Left ventricle myocardium inferior (tissue), 1 donor: ENCODE measurements around the gene CCM2L. TPM values are rescaled to one million over a fixed set of nuclear protein-coding genes. Genes with fewer than 3 reads are reported as not detected.

Experiments
- DNase-seq: peaks from one replicate; pipeline ENCODE4 v3.0.0-alpha.2; 2020
- H3K27ac ChIP-seq: fragments of 200-600 bp; replicated peaks from 2 replicates; pipeline ENCODE4 v1.8.0; 2021
- H3K27me3 ChIP-seq: fragments of 200-600 bp; 2 replicates; pipeline ENCODE4 v1.8.0; 2021; ENCODE audit warnings: low read depth
- H3K36me3 ChIP-seq: fragments of 200-600 bp; 2 replicates; pipeline ENCODE4 v1.8.0; 2021
- H3K4me1 ChIP-seq: fragments of 200-600 bp; 2 replicates; pipeline ENCODE4 v1.8.0; 2021
- H3K4me3 ChIP-seq: fragments of 200-600 bp; 2 replicates; pipeline ENCODE4 v1.8.0; 2021; ENCODE audit warnings: mild to moderate bottlenecking, moderate library complexity
- H3K9me3 ChIP-seq: fragments of 200-600 bp; replicated peaks from 2 replicates; pipeline ENCODE4 v1.8.0; 2021
- intact Hi-C: fragments of 100-400 bp; cut with micrococcal nuclease; formaldehyde crosslinking; loops from one replicate; pipeline ENCODE4 v1.11.0; 2022
- total RNA-seq: library from RNA; stranded (reverse); fragmentation: NEBNext Ultra II Directional; extraction: Animal tissue kit (Norgen Biotek cat#: 25700); gene quantifications from one replicate; pipeline ENCODE4 v1.2.1, GENCODE V29; 2021
- TF ChIP-seq, protein P1 (sequence below): fragments of 200-600 bp; IDR thresholded peaks from 2 replicates; pipeline ENCODE4 v1.8.0; 2021; ENCODE audit warnings: antibody characterized with exemption, mild to moderate bottlenecking, borderline replicate concordance
- donor health status: DM: no; HTN: yes; CAD: no; lungs with severe emphysema.

Gene CCM2L
- total RNA-seq, 1 donor from 2014 or later = 7.5 TPM

DNA sequence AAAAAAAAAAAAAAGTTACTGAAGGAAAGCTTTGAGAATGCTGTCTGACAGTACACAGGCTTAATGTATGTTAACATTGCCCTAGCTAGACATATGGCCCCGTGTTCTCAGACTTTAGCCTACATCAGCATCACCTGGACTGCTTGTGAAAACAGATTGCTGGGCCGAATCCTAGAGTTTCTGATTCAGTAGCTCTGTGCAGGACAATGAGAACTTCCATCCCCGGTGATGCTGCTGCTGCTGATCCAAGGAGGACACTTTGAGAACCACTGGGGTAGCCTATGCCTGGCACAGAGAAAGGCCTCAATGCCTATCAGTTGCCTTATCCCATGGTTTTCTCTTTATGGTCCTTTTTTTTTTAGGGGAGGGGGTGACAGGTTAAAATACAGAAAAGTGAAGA is 43.4 kb downstream of the CCM2L start:
- intact Hi-C loops = no loop called here
- no peak overlapping the region for H3K27ac ChIP-seq
- peaks cover 96% of the 10 kb centered on the region for H3K27me3 ChIP-seq
- no peak for DNase-seq
- no peaks in the 10 kb centered on the region for H3K36me3 ChIP-seq
- H3K9me3 ChIP-seq = no peaks in the 10 kb centered on the region
- H3K4me1 ChIP-seq = peaks cover 12% of the 10 kb centered on the region
- H3K4me3 ChIP-seq = no peak overlapping the region
- TF ChIP-seq, protein P1, sequence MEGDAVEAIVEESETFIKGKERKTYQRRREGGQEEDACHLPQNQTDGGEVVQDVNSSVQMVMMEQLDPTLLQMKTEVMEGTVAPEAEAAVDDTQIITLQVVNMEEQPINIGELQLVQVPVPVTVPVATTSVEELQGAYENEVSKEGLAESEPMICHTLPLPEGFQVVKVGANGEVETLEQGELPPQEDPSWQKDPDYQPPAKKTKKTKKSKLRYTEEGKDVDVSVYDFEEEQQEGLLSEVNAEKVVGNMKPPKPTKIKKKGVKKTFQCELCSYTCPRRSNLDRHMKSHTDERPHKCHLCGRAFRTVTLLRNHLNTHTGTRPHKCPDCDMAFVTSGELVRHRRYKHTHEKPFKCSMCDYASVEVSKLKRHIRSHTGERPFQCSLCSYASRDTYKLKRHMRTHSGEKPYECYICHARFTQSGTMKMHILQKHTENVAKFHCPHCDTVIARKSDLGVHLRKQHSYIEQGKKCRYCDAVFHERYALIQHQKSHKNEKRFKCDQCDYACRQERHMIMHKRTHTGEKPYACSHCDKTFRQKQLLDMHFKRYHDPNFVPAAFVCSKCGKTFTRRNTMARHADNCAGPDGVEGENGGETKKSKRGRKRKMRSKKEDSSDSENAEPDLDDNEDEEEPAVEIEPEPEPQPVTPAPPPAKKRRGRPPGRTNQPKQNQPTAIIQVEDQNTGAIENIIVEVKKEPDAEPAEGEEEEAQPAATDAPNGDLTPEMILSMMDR = no peak

DNA sequence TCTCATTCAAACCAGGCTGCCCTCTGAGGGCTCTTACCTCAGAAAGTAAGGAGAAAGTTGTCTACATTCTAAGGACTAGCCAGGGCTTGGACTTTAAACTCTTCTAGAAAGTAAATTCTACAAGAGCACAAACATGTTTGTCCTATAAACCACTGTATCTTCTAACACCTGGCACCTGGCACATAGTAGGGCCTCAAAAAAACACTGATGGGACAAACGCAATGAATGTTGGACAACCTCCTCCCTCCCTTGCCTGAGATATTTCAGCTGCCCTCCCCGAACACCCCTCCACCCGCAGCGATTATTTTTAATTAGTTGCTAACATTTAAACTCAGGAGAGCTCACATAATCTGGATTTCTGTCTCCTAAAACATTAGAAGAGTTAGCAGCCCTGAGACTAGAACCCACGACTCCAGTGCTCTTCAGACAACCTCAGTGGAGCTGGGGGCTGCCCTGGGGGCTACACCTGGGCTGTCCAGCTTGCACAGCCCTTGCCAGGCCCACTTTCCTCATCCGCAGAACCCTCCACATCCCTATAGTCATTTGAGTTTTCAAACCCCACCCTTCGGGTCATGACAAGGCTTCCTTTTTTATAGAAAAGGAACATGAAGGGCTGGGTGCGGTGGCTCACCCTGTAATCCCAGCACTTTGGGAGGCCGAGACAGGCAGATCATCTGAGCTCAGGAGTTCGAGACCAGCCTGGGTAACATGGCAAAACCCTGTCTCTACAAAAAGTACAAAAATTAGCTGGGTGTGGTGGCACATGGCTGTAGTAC is 46.7 kb downstream of the CCM2L start:
- intact Hi-C loops = no loop called here
- no peaks in the 10 kb centered on the region for H3K36me3 ChIP-seq
- H3K9me3 ChIP-seq = no peaks in the 10 kb centered on the region
- TF ChIP-seq, protein P1 = no peak
- no peak for DNase-seq
- H3K4me3 ChIP-seq = no peak overlapping the region
- H3K27ac ChIP-seq = no peak overlapping the region
- H3K27me3 ChIP-seq = peaks cover 99% of the 10 kb centered on the region
- H3K4me1 ChIP-seq = peaks cover 12% of the 10 kb centered on the region

DNA sequence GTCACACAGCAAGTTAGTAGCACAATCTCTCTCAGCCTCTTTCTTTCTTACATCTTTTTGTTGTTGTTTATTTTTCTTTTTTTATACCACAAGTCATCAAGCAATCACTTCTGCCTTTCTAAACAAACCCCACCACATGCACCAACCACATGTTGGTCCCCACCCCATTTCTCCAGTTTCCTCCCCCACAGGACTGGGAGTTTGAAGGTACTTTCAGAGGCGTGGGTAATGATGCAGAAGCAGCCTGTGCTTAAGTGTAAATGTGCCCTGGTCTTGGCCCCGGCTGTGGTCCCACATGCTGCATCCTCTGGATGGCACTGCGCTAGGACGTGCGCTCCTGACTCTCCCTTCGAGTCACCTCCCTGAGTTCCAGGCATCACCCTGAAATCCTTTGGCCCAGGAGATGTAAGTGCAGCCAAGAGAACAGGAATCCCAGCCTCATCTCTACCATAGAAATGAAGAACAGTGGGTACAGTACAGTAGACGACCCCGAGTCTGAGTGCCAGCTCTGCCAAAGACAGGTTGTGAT is 47.5 kb downstream of the CCM2L start:
- TF ChIP-seq, protein P1 = no peak
- H3K4me1 ChIP-seq = peaks cover 4% of the 10 kb centered on the region
- no peak overlapping the region for H3K27ac ChIP-seq
- intact Hi-C loops = no loop called here
- H3K4me3 ChIP-seq = no peak overlapping the region
- H3K36me3 ChIP-seq = no peaks in the 10 kb centered on the region
- peaks cover 99% of the 10 kb centered on the region for H3K27me3 ChIP-seq
- H3K9me3 ChIP-seq = no peaks in the 10 kb centered on the region
- DNase-seq = no peak

DNA sequence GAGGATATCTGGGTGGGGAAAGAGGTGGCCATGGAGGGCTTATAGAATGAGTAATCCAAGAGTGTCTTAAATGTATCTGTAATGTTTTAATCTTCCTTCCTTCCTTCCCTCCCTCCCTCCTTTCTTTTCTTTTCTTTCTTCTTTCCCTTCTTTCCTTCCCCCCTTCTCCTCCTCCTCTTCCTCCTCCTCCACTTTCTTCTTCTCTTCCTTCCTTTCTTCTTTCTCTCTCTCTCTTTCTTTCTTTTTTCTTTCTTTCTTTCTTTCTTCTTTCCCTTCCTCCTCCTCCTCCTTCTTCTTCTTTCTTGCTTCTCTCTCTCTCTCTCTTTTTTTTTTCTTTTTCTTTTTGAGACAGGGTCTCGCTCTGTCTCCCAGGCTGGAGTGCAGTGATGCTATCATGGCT is 49.0 kb downstream of the CCM2L start:
- Histone ChIP-seq H3K27ac (no peak overlapping the region), H3K36me3 (no peaks in the 10 kb centered on the region), H3K27me3 (peaks cover 99% of the 10 kb centered on the region), H3K4me1 (no peaks in the 10 kb centered on the region), H3K9me3 (no peaks in the 10 kb centered on the region), H3K4me3 (no peak overlapping the region)
- no peak for DNase-seq
- TF ChIP-seq, protein P1 = no peak
- intact Hi-C loops = no loop called here

DNA sequence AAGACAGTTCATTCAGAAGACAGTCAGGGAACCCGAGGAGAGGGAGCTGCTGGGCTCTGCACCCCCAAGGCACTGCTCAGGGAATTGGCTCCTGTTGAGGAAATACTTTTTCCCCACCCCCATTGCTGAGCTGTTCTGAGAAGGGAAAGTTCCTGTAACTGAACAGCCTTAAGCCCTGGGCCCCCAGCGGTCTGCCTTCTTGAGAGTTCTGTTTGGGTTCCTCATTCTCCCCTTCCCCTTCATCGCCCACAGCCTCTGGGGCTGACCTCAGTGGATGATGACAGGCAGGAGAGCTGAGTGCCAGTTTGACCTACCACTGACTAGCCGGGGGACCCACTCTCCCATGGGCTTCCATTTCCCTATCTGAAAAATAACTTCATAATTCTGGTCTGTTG is 52.5 kb downstream of the CCM2L start:
- intact Hi-C loops = no loop called here
- no peaks in the 10 kb centered on the region for H3K36me3 ChIP-seq
- TF ChIP-seq, protein P1 = no peak
- no peak overlapping the region for H3K4me3 ChIP-seq
- H3K27me3 ChIP-seq = peaks cover 91% of the 10 kb centered on the region
- H3K27ac ChIP-seq = peak overlapping the region; percentile 38
- H3K9me3 ChIP-seq = no peaks in the 10 kb centered on the region
- DNase-seq = peak; percentile 59
- no peaks in the 10 kb centered on the region for H3K4me1 ChIP-seq
